DMS 273 (cell line): ENCODE data around the gene CALM1.
A peak's percentile ranks its signal among the peaks of the same experiment; 100 is the strongest.

Source experiments
- DNase-seq: peaks from one replicate; lab custom pipeline; 2025; ENCODE audit not compliant: unreplicated experiment; lab: John Stamatoyannopoulos, UW

The CALM1 gene

GRCh38 chr14:90396341-90397339 is at the start of gene CALM1:
Gene CALM1 (plus strand): TSS chr14:90397029. CDS start chr14:90397231, 202 bp downstream.
- DNase-seq, result peak; percentile 97

- no peak for DNase-seq
Observed at GRCh38 chr14:90348270-90348669, 48.6 kb upstream of the CALM1 start.

GRCh38 chr14:90349739-90350138 is 47.1 kb upstream of the CALM1 start:
- no peak for DNase-seq

GRCh38 chr14:90354551-90355298 is 42.1 kb upstream of the CALM1 start:
- DNase-seq, result peak; percentile 20

- DNase-seq, result peak; percentile 20
Observed at GRCh38 chr14:90355540-90356518, 41.0 kb upstream of the CALM1 start.

GRCh38 chr14:90356925-90357324 is 39.9 kb upstream of the CALM1 start:
- DNase-seq, result no peak

GRCh38 chr14:90358359-90358758 is 38.5 kb upstream of the CALM1 start:
- DNase-seq, result no peak

GRCh38 chr14:90361865-90362557 is 34.8 kb upstream of the CALM1 start:
- DNase-seq, result no peak

- no peak for DNase-seq
Observed at GRCh38 chr14:90362558-90362896, 34.3 kb upstream of the CALM1 start.

- peak; percentile 26 for DNase-seq
Observed at GRCh38 chr14:90368946-90369721, 27.7 kb upstream of the CALM1 start.

- DNase-seq, result no peak
Observed at GRCh38 chr14:90373887-90374286, 22.9 kb upstream of the CALM1 start.

- DNase-seq, result no peak
Observed at GRCh38 chr14:90374813-90375212, 22.0 kb upstream of the CALM1 start.

GRCh38 chr14:90375934-90376333 is 20.9 kb upstream of the CALM1 start:
- DNase-seq, result no peak

- no peak for DNase-seq
Observed at GRCh38 chr14:90378249-90378648, 18.6 kb upstream of the CALM1 start.

GRCh38 chr14:90379106-90379505 is 17.7 kb upstream of the CALM1 start:
- DNase-seq, result no peak

- DNase-seq, result peak; percentile 71
Observed at GRCh38 chr14:90381011-90381786, 15.6 kb upstream of the CALM1 start.

GRCh38 chr14:90381999-90382451 is 14.8 kb upstream of the CALM1 start:
- peak; percentile 51 for DNase-seq

GRCh38 chr14:90382491-90383125 is 14.2 kb upstream of the CALM1 start:
- peak; percentile 81 for DNase-seq
